A673 (cell line): ENCODE results near the gene SIK3.

Experiments
- CTCF ChIP-seq: fragments of 300-800, 200-600 bp; sonication (generic); conservative IDR thresholded peaks from 2 replicates; pipeline ENCODE4 v1.5.1; 2017; ENCODE audit warnings: low read depth, mild to moderate bottlenecking, antibody characterized with exemption, low read length, moderate library complexity, mixed read lengths
- EZH2 ChIP-seq: fragments of 200-600 bp; sonication (generic); IDR thresholded peaks from 2 replicates; pipeline ENCODE4 v1.6.1; 2017; ENCODE audit warnings: borderline replicate concordance, low read depth, mild to moderate bottlenecking, mixed read lengths, antibody characterized with exemption, low read length; ENCODE audit not compliant: poor library complexity, severe bottlenecking

GRCh38 chr11:116953530-116954285, 144.5 kb downstream of the SIK3 start:
- TF ChIP-seq CTCF = no peak
- no peak for TF ChIP-seq EZH2
